WTC11 (cell line): ENCODE results near the gene CALY. TPM values are rescaled to one million over a fixed set of nuclear protein-coding genes. Genes with fewer than 3 reads are reported as not detected.

ENCODE experiments used
- ATAC-seq: fragments of 200-7000 bp; cut with Tn5 transposase; 2 replicates; pipeline ENCODE4 v1.10.0; 2021; ENCODE audit warnings: mild to moderate bottlenecking, moderate library complexity
- CTCF ChIA-PET: fragments of 300-600 bp; sonication (Branson Sonifier 250); formaldehyde crosslinking; loops from one replicate; lab custom pipeline; 2021; ENCODE audit warnings: antibody characterized with exemption; lab: Charles Lee
- POLR2A ChIA-PET: fragments of 350-600 bp; sonication (Branson Sonifier 250); formaldehyde crosslinking; loops from one replicate; lab custom pipeline; 2021; ENCODE audit warnings: antibody characterized with exemption; lab: Charles Lee
- DNase-seq: peaks from one replicate; pipeline ENCODE4 v3.0.0; 2021; ENCODE audit warnings: low spot score
- H3K27ac Mint-ChIP-seq: 2 replicates; pipeline ENCODE4 v1.8.0; 2021; ENCODE audit warnings: mixed read lengths
- H3K27me3 Mint-ChIP-seq: 2 replicates; pipeline ENCODE4 v1.8.0; 2021; ENCODE audit warnings: low read depth, mild to moderate bottlenecking, moderate library complexity, mixed read lengths
- H3K36me3 Mint-ChIP-seq: 2 replicates; pipeline ENCODE4 v1.8.0; 2021; ENCODE audit warnings: mixed read lengths
- H3K4me1 Mint-ChIP-seq: 2 replicates; pipeline ENCODE4 v1.8.0; 2022; ENCODE audit warnings: mixed read lengths
- H3K4me3 Mint-ChIP-seq: 2 replicates; pipeline ENCODE4 v1.8.0; 2021; ENCODE audit warnings: mild to moderate bottlenecking, moderate library complexity, mixed read lengths
- H3K9me3 Mint-ChIP-seq: 2 replicates; pipeline ENCODE4 v1.8.0; 2021; ENCODE audit warnings: mixed read lengths
- ATF1 ChIP-seq: sonication (generic); formaldehyde crosslinking; IDR thresholded peaks from 2 replicates; pipeline ENCODE4 v1.8.1; 2023; ENCODE audit warnings: mild to moderate bottlenecking, moderate library complexity, missing genetic modification reagents
- EMX1 ChIP-seq: fragments of 250-450 bp; sonication (Bioruptor Pico); IDR thresholded peaks from 2 replicates; pipeline ENCODE4 v1.8.0; 2021; ENCODE audit warnings: mild to moderate bottlenecking
- ETV6 ChIP-seq: sonication (generic); formaldehyde crosslinking; IDR thresholded peaks from 2 replicates; pipeline ENCODE4 v1.8.1; 2022; ENCODE audit warnings: mild to moderate bottlenecking, missing genetic modification reagents
- GABPB1 ChIP-seq: sonication (generic); formaldehyde crosslinking; IDR thresholded peaks from 2 replicates; pipeline ENCODE4 v1.8.1; 2023; ENCODE audit warnings: mild to moderate bottlenecking, missing genetic modification reagents
- JUN ChIP-seq: sonication (generic); formaldehyde crosslinking; IDR thresholded peaks from 2 replicates; pipeline ENCODE4 v1.8.0; 2023; ENCODE audit warnings: mild to moderate bottlenecking, missing genetic modification reagents
- MYBL2 ChIP-seq: sonication (generic); formaldehyde crosslinking; IDR thresholded peaks from 2 replicates; pipeline ENCODE4 v1.8.1; 2023; ENCODE audit warnings: mild to moderate bottlenecking, moderate library complexity, missing genetic modification reagents
- NFATC4 ChIP-seq: fragments of 250-450 bp; sonication (Bioruptor Pico); IDR thresholded peaks from 2 replicates; pipeline ENCODE4 v1.9.0; 2021; ENCODE audit warnings: mild to moderate bottlenecking
- NFE2L1 ChIP-seq: sonication (generic); formaldehyde crosslinking; IDR thresholded peaks from 2 replicates; pipeline ENCODE4 v1.8.1; 2023; ENCODE audit warnings: missing genetic modification reagents
- SMAD3 ChIP-seq: sonication (generic); formaldehyde crosslinking; IDR thresholded peaks from 2 replicates; pipeline ENCODE4 v1.8.0; 2022; ENCODE audit warnings: missing genetic modification reagents, mild to moderate bottlenecking, borderline replicate concordance
- SMAD4 ChIP-seq: sonication (generic); formaldehyde crosslinking; IDR thresholded peaks from 2 replicates; pipeline ENCODE4 v1.8.0; 2022; ENCODE audit warnings: mild to moderate bottlenecking, missing genetic modification reagents
- ZBTB21 ChIP-seq: sonication (generic); formaldehyde crosslinking; IDR thresholded peaks from 2 replicates; pipeline ENCODE4 v1.8.1; 2023; ENCODE audit warnings: mild to moderate bottlenecking, missing genetic modification reagents, borderline replicate concordance
- ZNF138 ChIP-seq: sonication (generic); formaldehyde crosslinking; conservative IDR thresholded peaks from 2 replicates; pipeline ENCODE4 v1.8.1; 2022; ENCODE audit warnings: mild to moderate bottlenecking, moderate library complexity, missing genetic modification reagents
- ZNF232 ChIP-seq: sonication (generic); formaldehyde crosslinking; IDR thresholded peaks from 2 replicates; pipeline ENCODE4 v1.8.0; 2022; ENCODE audit warnings: mild to moderate bottlenecking, missing genetic modification reagents
- ZNF423 ChIP-seq: fragments of 250-450 bp; sonication (Bioruptor Pico); IDR thresholded peaks from 2 replicates; pipeline ENCODE4 v2.1.2; 2022; ENCODE audit warnings: mild to moderate bottlenecking, moderate library complexity
- ZNF671 ChIP-seq: fragments of 250-450 bp; sonication (Bioruptor Pico); IDR thresholded peaks from 2 replicates; pipeline ENCODE4 v1.8.0; 2021; ENCODE audit warnings: mild to moderate bottlenecking
- total RNA-seq: library from RNA; stranded (reverse); gene quantifications from 3 replicates; pipeline ENCODE4 v1.2.3, GENCODE V29; 2021
- TF ChIP-seq, protein P1 (sequence below): sonication (generic); formaldehyde crosslinking; IDR thresholded peaks from 2 replicates; pipeline ENCODE4 v1.8.1; 2023; ENCODE audit warnings: mild to moderate bottlenecking, missing genetic modification reagents, moderate library complexity
- TF ChIP-seq, protein P2 (sequence below): fragments of 250-450 bp; sonication (Bioruptor Pico); IDR thresholded peaks from 2 replicates; pipeline ENCODE4 v1.8.0; 2021; ENCODE audit warnings: mild to moderate bottlenecking
- TF ChIP-seq, protein P3 (sequence below): fragments of 250-450 bp; sonication (Bioruptor Pico); IDR thresholded peaks from 2 replicates; pipeline ENCODE4 v1.9.0; 2021; ENCODE audit warnings: mild to moderate bottlenecking
- TF ChIP-seq, protein P4 (sequence below): sonication (generic); formaldehyde crosslinking; IDR thresholded peaks from 2 replicates; pipeline ENCODE4 v1.8.1; 2022; ENCODE audit warnings: mild to moderate bottlenecking, missing genetic modification reagents, moderate library complexity, borderline replicate concordance
- TF ChIP-seq, protein P5 (sequence below): sonication (generic); formaldehyde crosslinking; IDR thresholded peaks from 2 replicates; pipeline ENCODE4 v1.8.1; 2023; ENCODE audit warnings: mild to moderate bottlenecking, moderate library complexity, missing genetic modification reagents
- TF ChIP-seq, protein P6 (sequence below): sonication (generic); formaldehyde crosslinking; IDR thresholded peaks from 2 replicates; pipeline ENCODE4 v1.8.1; 2022; ENCODE audit warnings: low read depth, missing genetic modification reagents, borderline replicate concordance
- TF ChIP-seq, protein P7 (sequence below): sonication (generic); formaldehyde crosslinking; IDR thresholded peaks from 2 replicates; pipeline ENCODE4 v1.8.0; 2022; ENCODE audit warnings: mild to moderate bottlenecking, missing genetic modification reagents
- TF ChIP-seq, protein P8 (sequence below): sonication (generic); formaldehyde crosslinking; IDR thresholded peaks from 2 replicates; pipeline ENCODE4 v1.8.1; 2022; ENCODE audit warnings: missing genetic modification reagents, borderline replicate concordance
- TF ChIP-seq, protein P9 (sequence below): fragments of 250-450 bp; sonication (Bioruptor Pico); conservative IDR thresholded peaks from 2 replicates; pipeline ENCODE4 v1.9.0; 2021; ENCODE audit warnings: mild to moderate bottlenecking

Gene CALY
- total RNA-seq, 1 experiment from 2014 or later = 0.63 TPM

DNA sequence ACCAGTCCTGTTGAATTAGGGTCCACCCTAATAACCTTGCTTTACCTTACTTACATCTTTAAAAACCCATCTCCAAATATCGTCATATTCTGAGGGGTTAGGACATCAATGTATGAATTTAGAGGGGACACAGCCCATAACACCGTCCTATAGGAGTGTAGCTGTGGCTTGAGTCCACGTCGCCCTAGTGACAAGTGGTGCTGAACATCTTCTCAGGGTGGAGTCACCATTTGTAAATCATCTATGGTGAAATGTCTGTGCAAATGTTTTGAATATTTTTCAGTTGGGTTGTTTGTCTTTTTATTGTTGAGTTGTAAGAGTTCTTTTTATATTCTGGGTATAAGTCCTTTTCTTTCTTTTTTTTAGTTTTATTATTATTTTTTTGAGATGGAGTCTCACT lies 5.3 kb upstream of the CALY start (continued):
- TF ChIP-seq, protein P1, sequence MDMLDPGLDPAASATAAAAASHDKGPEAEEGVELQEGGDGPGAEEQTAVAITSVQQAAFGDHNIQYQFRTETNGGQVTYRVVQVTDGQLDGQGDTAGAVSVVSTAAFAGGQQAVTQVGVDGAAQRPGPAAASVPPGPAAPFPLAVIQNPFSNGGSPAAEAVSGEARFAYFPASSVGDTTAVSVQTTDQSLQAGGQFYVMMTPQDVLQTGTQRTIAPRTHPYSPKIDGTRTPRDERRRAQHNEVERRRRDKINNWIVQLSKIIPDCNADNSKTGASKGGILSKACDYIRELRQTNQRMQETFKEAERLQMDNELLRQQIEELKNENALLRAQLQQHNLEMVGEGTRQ (CRISPR knock-in tag) = no peak
- TF ChIP-seq MYBL2 (CRISPR knock-in tag) = no peak
- no peak for TF ChIP-seq SMAD3 (CRISPR knock-in tag)
- TF ChIP-seq, protein P2, sequence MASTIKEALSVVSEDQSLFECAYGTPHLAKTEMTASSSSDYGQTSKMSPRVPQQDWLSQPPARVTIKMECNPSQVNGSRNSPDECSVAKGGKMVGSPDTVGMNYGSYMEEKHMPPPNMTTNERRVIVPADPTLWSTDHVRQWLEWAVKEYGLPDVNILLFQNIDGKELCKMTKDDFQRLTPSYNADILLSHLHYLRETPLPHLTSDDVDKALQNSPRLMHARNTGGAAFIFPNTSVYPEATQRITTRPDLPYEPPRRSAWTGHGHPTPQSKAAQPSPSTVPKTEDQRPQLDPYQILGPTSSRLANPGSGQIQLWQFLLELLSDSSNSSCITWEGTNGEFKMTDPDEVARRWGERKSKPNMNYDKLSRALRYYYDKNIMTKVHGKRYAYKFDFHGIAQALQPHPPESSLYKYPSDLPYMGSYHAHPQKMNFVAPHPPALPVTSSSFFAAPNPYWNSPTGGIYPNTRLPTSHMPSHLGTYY (CRISPR knock-in tag) = no peak
- TF ChIP-seq ZNF671 (CRISPR knock-in tag) = no peak
- TF ChIP-seq ZNF423 (CRISPR knock-in tag) = no peak
- TF ChIP-seq, protein P3, sequence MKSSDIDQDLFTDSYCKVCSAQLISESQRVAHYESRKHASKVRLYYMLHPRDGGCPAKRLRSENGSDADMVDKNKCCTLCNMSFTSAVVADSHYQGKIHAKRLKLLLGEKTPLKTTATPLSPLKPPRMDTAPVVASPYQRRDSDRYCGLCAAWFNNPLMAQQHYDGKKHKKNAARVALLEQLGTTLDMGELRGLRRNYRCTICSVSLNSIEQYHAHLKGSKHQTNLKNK (CRISPR knock-in tag) = no peak
- TF ChIP-seq ATF1 = no peak
- no peak for TF ChIP-seq SMAD4 (CRISPR knock-in tag)
- TF ChIP-seq, protein P4, sequence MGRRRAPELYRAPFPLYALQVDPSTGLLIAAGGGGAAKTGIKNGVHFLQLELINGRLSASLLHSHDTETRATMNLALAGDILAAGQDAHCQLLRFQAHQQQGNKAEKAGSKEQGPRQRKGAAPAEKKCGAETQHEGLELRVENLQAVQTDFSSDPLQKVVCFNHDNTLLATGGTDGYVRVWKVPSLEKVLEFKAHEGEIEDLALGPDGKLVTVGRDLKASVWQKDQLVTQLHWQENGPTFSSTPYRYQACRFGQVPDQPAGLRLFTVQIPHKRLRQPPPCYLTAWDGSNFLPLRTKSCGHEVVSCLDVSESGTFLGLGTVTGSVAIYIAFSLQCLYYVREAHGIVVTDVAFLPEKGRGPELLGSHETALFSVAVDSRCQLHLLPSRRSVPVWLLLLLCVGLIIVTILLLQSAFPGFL (CRISPR knock-in tag) = no peak
- no peak for TF ChIP-seq ZNF232 (CRISPR knock-in tag)
- no peak for TF ChIP-seq ZNF138 (CRISPR knock-in tag)
- TF ChIP-seq, protein P5, sequence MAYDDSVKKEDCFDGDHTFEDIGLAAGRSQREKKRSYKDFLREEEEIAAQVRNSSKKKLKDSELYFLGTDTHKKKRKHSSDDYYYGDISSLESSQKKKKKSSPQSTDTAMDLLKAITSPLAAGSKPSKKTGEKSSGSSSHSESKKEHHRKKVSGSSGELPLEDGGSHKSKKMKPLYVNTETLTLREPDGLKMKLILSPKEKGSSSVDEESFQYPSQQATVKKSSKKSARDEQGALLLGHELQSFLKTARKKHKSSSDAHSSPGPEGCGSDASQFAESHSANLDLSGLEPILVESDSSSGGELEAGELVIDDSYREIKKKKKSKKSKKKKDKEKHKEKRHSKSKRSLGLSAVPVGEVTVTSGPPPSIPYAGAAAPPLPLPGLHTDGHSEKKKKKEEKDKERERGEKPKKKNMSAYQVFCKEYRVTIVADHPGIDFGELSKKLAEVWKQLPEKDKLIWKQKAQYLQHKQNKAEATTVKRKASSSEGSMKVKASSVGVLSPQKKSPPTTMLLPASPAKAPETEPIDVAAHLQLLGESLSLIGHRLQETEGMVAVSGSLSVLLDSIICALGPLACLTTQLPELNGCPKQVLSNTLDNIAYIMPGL (CRISPR knock-in tag) = no peak
- TF ChIP-seq GABPB1 (CRISPR knock-in tag) = no peak

DNA sequence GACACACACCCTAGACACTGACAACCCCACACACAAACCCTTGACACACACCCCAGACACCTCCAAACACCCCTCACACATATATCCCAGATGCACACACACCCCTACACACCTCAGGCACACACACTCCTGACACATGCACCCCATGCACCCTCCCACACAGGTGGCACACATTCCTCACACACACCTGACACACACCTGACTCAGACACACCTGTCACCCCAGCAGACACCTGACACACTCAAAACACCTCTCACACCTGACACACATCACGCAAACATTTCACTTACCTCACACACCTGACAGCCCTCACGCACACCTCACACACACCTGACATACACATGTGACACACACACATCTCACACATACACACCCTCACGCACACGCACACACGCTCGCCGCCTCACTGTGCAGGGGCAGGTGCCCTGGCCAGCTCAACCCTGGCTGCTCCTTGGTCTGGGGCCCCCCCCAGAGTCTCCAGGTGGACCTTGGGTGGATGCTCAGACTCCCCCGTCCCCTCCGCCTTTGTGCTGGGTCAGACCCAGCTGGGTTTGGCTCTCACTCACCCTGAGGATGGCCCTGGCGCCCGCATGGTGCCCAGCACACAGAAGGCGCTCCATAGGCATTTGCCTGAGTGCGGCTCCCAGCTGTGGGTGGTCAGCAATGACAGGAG lies 3.1 kb upstream of the CALY start:
- peaks cover 10% of the 10 kb centered on the region for H3K9me3 Mint-ChIP-seq
- no peaks in the 10 kb centered on the region for H3K36me3 Mint-ChIP-seq
- H3K4me1 Mint-ChIP-seq = peaks cover 7% of the 10 kb centered on the region
- no peak overlapping the region for H3K4me3 Mint-ChIP-seq
- ATAC-seq (no peak), DNase-seq (no peak)
- no peak overlapping the region for H3K27ac Mint-ChIP-seq
- ChIA-PET POLR2A (no interaction called here), CTCF (no interaction called here)
- peaks cover 29% of the 10 kb centered on the region for H3K27me3 Mint-ChIP-seq
- TF ChIP-seq NFE2L1 (CRISPR knock-in tag) (no peak), JUN (CRISPR knock-in tag) (no peak), ZBTB21 (CRISPR knock-in tag) (no peak), NFATC4 (no peak), ETV6 (no peak), EMX1 (CRISPR knock-in tag) (no peak)
- TF ChIP-seq, protein P6, sequence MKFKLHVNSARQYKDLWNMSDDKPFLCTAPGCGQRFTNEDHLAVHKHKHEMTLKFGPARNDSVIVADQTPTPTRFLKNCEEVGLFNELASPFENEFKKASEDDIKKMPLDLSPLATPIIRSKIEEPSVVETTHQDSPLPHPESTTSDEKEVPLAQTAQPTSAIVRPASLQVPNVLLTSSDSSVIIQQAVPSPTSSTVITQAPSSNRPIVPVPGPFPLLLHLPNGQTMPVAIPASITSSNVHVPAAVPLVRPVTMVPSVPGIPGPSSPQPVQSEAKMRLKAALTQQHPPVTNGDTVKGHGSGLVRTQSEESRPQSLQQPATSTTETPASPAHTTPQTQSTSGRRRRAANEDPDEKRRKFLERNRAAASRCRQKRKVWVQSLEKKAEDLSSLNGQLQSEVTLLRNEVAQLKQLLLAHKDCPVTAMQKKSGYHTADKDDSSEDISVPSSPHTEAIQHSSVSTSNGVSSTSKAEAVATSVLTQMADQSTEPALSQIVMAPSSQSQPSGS = no peak
- TF ChIP-seq, protein P7, sequence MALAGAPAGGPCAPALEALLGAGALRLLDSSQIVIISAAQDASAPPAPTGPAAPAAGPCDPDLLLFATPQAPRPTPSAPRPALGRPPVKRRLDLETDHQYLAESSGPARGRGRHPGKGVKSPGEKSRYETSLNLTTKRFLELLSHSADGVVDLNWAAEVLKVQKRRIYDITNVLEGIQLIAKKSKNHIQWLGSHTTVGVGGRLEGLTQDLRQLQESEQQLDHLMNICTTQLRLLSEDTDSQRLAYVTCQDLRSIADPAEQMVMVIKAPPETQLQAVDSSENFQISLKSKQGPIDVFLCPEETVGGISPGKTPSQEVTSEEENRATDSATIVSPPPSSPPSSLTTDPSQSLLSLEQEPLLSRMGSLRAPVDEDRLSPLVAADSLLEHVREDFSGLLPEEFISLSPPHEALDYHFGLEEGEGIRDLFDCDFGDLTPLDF (CRISPR knock-in tag) = no peak
- TF ChIP-seq, protein P8, sequence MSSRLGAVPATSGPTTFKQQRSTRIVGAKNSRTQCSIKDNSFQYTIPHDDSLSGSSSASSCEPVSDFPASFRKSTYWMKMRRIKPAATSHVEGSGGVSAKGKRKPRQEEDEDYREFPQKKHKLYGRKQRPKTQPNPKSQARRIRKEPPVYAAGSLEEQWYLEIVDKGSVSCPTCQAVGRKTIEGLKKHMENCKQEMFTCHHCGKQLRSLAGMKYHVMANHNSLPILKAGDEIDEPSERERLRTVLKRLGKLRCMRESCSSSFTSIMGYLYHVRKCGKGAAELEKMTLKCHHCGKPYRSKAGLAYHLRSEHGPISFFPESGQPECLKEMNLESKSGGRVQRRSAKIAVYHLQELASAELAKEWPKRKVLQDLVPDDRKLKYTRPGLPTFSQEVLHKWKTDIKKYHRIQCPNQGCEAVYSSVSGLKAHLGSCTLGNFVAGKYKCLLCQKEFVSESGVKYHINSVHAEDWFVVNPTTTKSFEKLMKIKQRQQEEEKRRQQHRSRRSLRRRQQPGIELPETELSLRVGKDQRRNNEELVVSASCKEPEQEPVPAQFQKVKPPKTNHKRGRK = no peak
- TF ChIP-seq, protein P9, sequence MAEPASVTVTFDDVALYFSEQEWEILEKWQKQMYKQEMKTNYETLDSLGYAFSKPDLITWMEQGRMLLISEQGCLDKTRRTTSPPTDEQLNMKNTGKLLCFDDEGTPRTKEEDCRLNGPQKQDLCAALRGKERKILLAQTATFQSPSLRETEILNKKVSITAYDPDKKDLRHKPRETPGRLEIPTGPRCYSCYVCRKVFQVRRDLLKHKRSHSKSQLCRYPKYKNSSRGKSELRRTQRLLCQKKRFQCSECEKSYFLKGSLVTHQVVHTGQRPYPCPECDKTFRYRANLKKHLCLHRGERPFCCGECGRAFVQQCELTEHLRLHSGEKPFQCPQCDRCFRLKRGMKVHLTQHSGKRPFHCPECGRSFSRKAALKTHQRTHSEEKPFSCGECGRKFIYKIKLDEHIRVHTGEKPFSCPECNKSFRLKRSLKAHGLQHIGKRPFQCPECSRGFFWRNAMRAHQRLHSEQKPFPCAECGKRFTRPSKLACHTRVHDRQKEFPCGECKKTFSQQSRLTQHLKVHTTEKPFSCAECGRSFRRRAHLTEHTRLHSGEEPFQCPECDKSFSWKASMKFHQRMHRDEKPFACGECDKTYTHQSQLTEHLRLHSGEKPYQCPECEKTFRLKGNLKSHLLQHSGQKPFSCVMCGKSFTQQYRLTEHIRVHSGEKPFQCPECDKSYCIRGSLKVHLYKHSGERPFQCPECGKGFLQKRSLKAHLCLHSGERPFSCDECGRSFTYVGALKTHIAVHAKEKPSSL (CRISPR knock-in tag) = no peak
- TF ChIP-seq, protein P4 (CRISPR knock-in tag) = no peak
